Right lobe of liver (tissue), 6 donors: Measurements from ENCODE around the gene DNAH10. TPM values are rescaled to one million over a fixed set of nuclear protein-coding genes. Genes with fewer than 3 reads are reported as not detected.
A peak's percentile ranks its signal among the peaks of the same experiment; 100 is the strongest.

Experiments used
- ATAC-seq, 4 donors: fragments of 200-7000 bp; cut with Tn5 transposase; one replicate each; pipeline ENCODE4 v1.9.1; 2020; ENCODE audit warnings: mild to moderate bottlenecking in 4 of 4, moderate library complexity in 4 of 4
- DNase-seq, 3 donors: peaks; one replicate each; pipeline ENCODE4 v3.0.0-alpha.2; 2020
- H3K27ac ChIP-seq, 3 donors: fragments of 200-600 bp; one replicate each; pipeline ENCODE4 v1.8.0; 2022
- H3K27me3 ChIP-seq, 2 donors: fragments of 200-600 bp; one replicate each; pipeline ENCODE4 v1.8.0; 2022
- H3K36me3 ChIP-seq, 4 donors: fragments of 200-600 bp; sonication (generic) in 1 of 4; one replicate each; pipeline versions ENCODE4 v1.5.1 to v1.8.0; 2017 to 2022; ENCODE audit warnings: control low read depth in 1 of 4
- H3K4me1 ChIP-seq, 4 donors: fragments of 200-600 bp; sonication (generic) in 1 of 4; one replicate each; pipeline versions ENCODE4 v1.5.1 to v1.8.0; 2017 to 2022; ENCODE audit warnings: control low read depth in 1 of 4
- H3K4me3 ChIP-seq, 3 donors: fragments of 200-600 bp; one replicate each; pipeline ENCODE4 v1.8.0; 2022
- H3K9me3 ChIP-seq, 4 donors: fragments of 200-600 bp; sonication (generic) in 1 of 4; one replicate each; pipeline versions ENCODE4 v1.5.1 to v1.8.0; 2017 to 2022; ENCODE audit warnings: control low read depth in 1 of 4
- CTCF ChIP-seq, 4 donors: fragments of 200-600 bp in 3 of 4; fragments of 450-650 bp in 1 of 4; IDR thresholded peaks; one replicate each; pipeline versions ENCODE4 v1.5.1 to v1.8.0; 2016 to 2022; ENCODE audit warnings: antibody characterized with exemption in 4 of 4, mild to moderate bottlenecking in 2 of 4
- POLR2A ChIP-seq: fragments of 450-650 bp; IDR thresholded peaks from one replicate; pipeline ENCODE4 v1.6.1; 2017; ENCODE audit warnings: antibody characterized with exemption, mild to moderate bottlenecking
- WGBS: methylation state at CpG from one replicate; pipeline ENCODE4 v1.1.6; 2018; ENCODE audit warnings: low coverage, low lambda C conversion rate; ENCODE audit not compliant: insufficient coverage; ENCODE audit errors: missing lambda C conversion rate; 5-methylcytosine and 5-hydroxymethylcytosine counted together
- intact Hi-C, 2 donors: fragments of 100-400 bp; cut with DNase I; formaldehyde crosslinking; loops; one replicate each; pipeline versions ENCODE4 v1.11.2 to v1.14.1; 2022
- total RNA-seq, 6 experiments: library from RNA; depleted of rRNA in 2 of 6; stranded (reverse); fragments of >200 nt in 2 of 6; fragmentation: NEBNext Ultra II Directional in 3 of 6; extraction: Animal tissue kit (Norgen Biotek cat#: 25700) in 3 of 6; gene quantifications; one replicate each; pipeline versions ENCODE4 v1.1.0 to v1.2.4, GENCODE V29; 2016 to 2023
- donor health status: DM: no; HTN: yes; CAD: no.
- donor health status: DM: no; HTN: no; CAD: no.
- donor health status: DM: no; HTN: no; CAD: no.
- donor health status: DM: no; HTN: yes; CAD: no.
- donor health status: DM: no; HTN: yes; CAD: no.

DNAH10 gene
- total RNA-seq, 6 experiments from 2014 or later, result under 0.01 to 0.40 (median 0.16) TPM; not detected in 1

GRCh38 chr12:123976227-123976826, 214.2 kb downstream of the DNAH10 start:
- H3K4me3 ChIP-seq, result no peak overlapping the region
- peaks cover 0 to 9% (median 0%) of the 10 kb centered on the region in 4 donors for H3K36me3 ChIP-seq
- peaks cover 0 to 12% (median 0%) of the 10 kb centered on the region in 4 donors for H3K4me1 ChIP-seq
- no peak overlapping the region for H3K27ac ChIP-seq
- H3K9me3 ChIP-seq, result no peaks in the 10 kb centered on the region
- DNase-seq (no peak), ATAC-seq (no peak)
- WGBS, result 77% methylated on average over 7 of the region's 7 CpGs
- no peak for TF ChIP-seq CTCF (IDR thresholded peaks at IDR 0.05)
- no peak for TF ChIP-seq POLR2A
- H3K27me3 ChIP-seq, result no peaks in the 10 kb centered on the region
- intact Hi-C loops, result no loop called here

GRCh38 chr12:123979566-123979965, 217.5 kb downstream of the DNAH10 start:
- H3K4me1 ChIP-seq, result peaks cover 0 to 5% (median 0%) of the 10 kb centered on the region in 4 donors
- DNase-seq, result no peak
- no peaks in the 10 kb centered on the region for H3K27me3 ChIP-seq
- TF ChIP-seq CTCF (IDR thresholded peaks at IDR 0.05), result no peak
- TF ChIP-seq POLR2A, result no peak
- ATAC-seq, result no peak
- intact Hi-C loops, result no loop called here
- peaks cover 0 to 9% (median 0%) of the 10 kb centered on the region in 4 donors for H3K36me3 ChIP-seq
- 100% methylated on average over 4 of the region's 6 CpGs for WGBS
- H3K9me3 ChIP-seq, result no peaks in the 10 kb centered on the region
- H3K27ac ChIP-seq, result no peak overlapping the region
- H3K4me3 ChIP-seq, result no peak overlapping the region

GRCh38 chr12:123982269-123982668, 220.2 kb downstream of the DNAH10 start:
- no peak for TF ChIP-seq CTCF (IDR thresholded peaks at IDR 0.05)
- no peak for TF ChIP-seq POLR2A
- intact Hi-C loops, result no loop called here
- no peaks in the 10 kb centered on the region for H3K27me3 ChIP-seq
- ATAC-seq (no peak), DNase-seq (no peak)
- peaks cover 0 to 9% (median 0%) of the 10 kb centered on the region in 4 donors for H3K36me3 ChIP-seq
- no peak overlapping the region for H3K27ac ChIP-seq
- 96% methylated on average over 4 of the region's 7 CpGs for WGBS
- H3K9me3 ChIP-seq, result no peaks in the 10 kb centered on the region
- H3K4me3 ChIP-seq, result no peak overlapping the region
- no peaks in the 10 kb centered on the region for H3K4me1 ChIP-seq

- peak in 1 of 3 donors; percentile 64 for DNase-seq
- 41% methylated on average over 7 of the region's 7 CpGs for WGBS
These were observed 221.9 kb downstream of the DNAH10 start for GRCh38 chr12:123983822-123984485.

More at GRCh38 chr12:123983822-123984485, 221.9 kb downstream of the DNAH10 start:
- Histone ChIP-seq H3K9me3 (no peaks in the 10 kb centered on the region), H3K36me3 (no peaks in the 10 kb centered on the region), H3K4me3 (no peak overlapping the region), H3K4me1 (no peaks in the 10 kb centered on the region), H3K27me3 (no peaks in the 10 kb centered on the region), H3K27ac (no peak overlapping the region)
- intact Hi-C loops, result no loop called here
- ATAC-seq, result peak; percentile 91 to 94 (median 94)
- TF ChIP-seq CTCF (IDR thresholded peaks at IDR 0.05), result peak; percentile 55 to 73 (median 67)
- no peak for TF ChIP-seq POLR2A
